ENCODE results near the gene RUNDC1.

The RUNDC1 gene

GRCh38 chr17:42980274-42980765 lies at the start of gene RUNDC1:
Gene RUNDC1 (plus strand): TSS chr17:42980565. CDS start chr17:42980577, 12 bp downstream.
- no peak for TF ChIP-seq CTCF (IDR thresholded peaks at IDR 0.05; ENCODE audit: low read depth, low read length)
- H3K4me3 ChIP-seq (ENCODE audit: low read depth, low read length), result peak within 1 kb of the TSS; percentile 86

- TF ChIP-seq CTCF (IDR thresholded peaks at IDR 0.05; ENCODE audit: low read depth, low read length), result peak; percentile 72
- H3K4me3 ChIP-seq (ENCODE audit: low read depth, low read length), result no peak overlapping the region
Measured at GRCh38 chr17:42937712-42938596, 42.4 kb upstream of the RUNDC1 start.

- TF ChIP-seq CTCF (IDR thresholded peaks at IDR 0.05; ENCODE audit: low read depth, low read length), result no peak
- no peak overlapping the region for H3K4me3 ChIP-seq (ENCODE audit: low read depth, low read length)
Measured at GRCh38 chr17:42944211-42944610, 36.2 kb upstream of the RUNDC1 start.

GRCh38 chr17:42946812-42947211 lies 33.6 kb upstream of the RUNDC1 start:
- no peak for TF ChIP-seq CTCF (IDR thresholded peaks at IDR 0.05; ENCODE audit: low read depth, low read length)
- no peak overlapping the region for H3K4me3 ChIP-seq (ENCODE audit: low read depth, low read length)

GRCh38 chr17:42950044-42950783 lies 30.2 kb upstream of the RUNDC1 start:
- H3K4me3 ChIP-seq (ENCODE audit: low read depth, low read length), result no peak overlapping the region
- no peak for TF ChIP-seq CTCF (IDR thresholded peaks at IDR 0.05; ENCODE audit: low read depth, low read length)

GRCh38 chr17:42953669-42954068 lies 26.7 kb upstream of the RUNDC1 start:
- H3K4me3 ChIP-seq (ENCODE audit: low read depth, low read length), result no peak overlapping the region
- no peak for TF ChIP-seq CTCF (IDR thresholded peaks at IDR 0.05; ENCODE audit: low read depth, low read length)

Data from WI38 (cell line).